Tongue (tissue), 2 donors: ENCODE data around the gene ACAP2. TPM values are rescaled to one million over a fixed set of nuclear protein-coding genes. Genes with fewer than 3 reads are reported as not detected.

Source experiments
- DNase-seq: peaks from one replicate; pipeline ENCODE4 v3.0.0-alpha.2; 2015
- total RNA-seq: library from RNA; depleted of rRNA; stranded (reverse); fragments of >200 nt; gene quantifications from one replicate; pipeline ENCODE4 v1.2.3, GENCODE V29; 2014

Gene ACAP2
- total RNA-seq, 1 donor from 2014 or later: 78.6 TPM

- peak; percentile 49 for DNase-seq
Measured at GRCh38 chr3:195258449-195259153, 184.2 kb downstream of the ACAP2 start.

GRCh38 chr3:195257454-195258448 lies 185.1 kb downstream of the ACAP2 start:
- no peak for DNase-seq

GRCh38 chr3:195256639-195257453 lies 186.0 kb downstream of the ACAP2 start:
- DNase-seq: no peak

GRCh38 chr3:195255571-195256501 lies 187.0 kb downstream of the ACAP2 start:
- no peak for DNase-seq

GRCh38 chr3:195255176-195255500 lies 187.7 kb downstream of the ACAP2 start:
- DNase-seq: no peak

GRCh38 chr3:195254454-195255175 lies 188.2 kb downstream of the ACAP2 start:
- DNase-seq: no peak

- no peak for DNase-seq
Measured at GRCh38 chr3:195253923-195254432, 188.8 kb downstream of the ACAP2 start.

- no peak for DNase-seq
Measured at GRCh38 chr3:195251336-195252065, 191.3 kb downstream of the ACAP2 start.

GRCh38 chr3:195250473-195251251 lies 192.2 kb downstream of the ACAP2 start:
- peak; percentile 79 for DNase-seq

- no peak for DNase-seq
Measured at GRCh38 chr3:195249858-195250464, 192.9 kb downstream of the ACAP2 start.

GRCh38 chr3:195249057-195249770 lies 193.6 kb downstream of the ACAP2 start:
- no peak for DNase-seq

- no peak for DNase-seq
Measured at GRCh38 chr3:195248281-195248680, 194.5 kb downstream of the ACAP2 start.

GRCh38 chr3:195247863-195248189 lies 195.0 kb downstream of the ACAP2 start:
- no peak for DNase-seq

GRCh38 chr3:195247086-195247862 lies 195.5 kb downstream of the ACAP2 start:
- no peak for DNase-seq

GRCh38 chr3:195246581-195246995 lies 196.2 kb downstream of the ACAP2 start:
- peak; percentile 75 for DNase-seq

- no peak for DNase-seq
Measured at GRCh38 chr3:195245531-195245951, 197.3 kb downstream of the ACAP2 start.
